H1 (cell line): ENCODE results near the gene PLA2G4A. TPM values are rescaled to one million over a fixed set of nuclear protein-coding genes. Genes with fewer than 3 reads are reported as not detected.

Source experiments
- CTCF ChIA-PET: fragments of 300-600 bp; sonication (Branson Sonifier 250); formaldehyde crosslinking; loops from one replicate; lab custom pipeline; 2021; ENCODE audit not compliant: partially characterized antibody; lab: Charles Lee
- POLR2A ChIA-PET: fragments of 300-600 bp; sonication (Branson Sonifier 250); formaldehyde crosslinking; loops from one replicate; lab custom pipeline; 2021; ENCODE audit warnings: inconsistent platforms; ENCODE audit not compliant: partially characterized antibody; lab: Charles Lee
- DNase-seq, 2 experiments: peaks; one replicate each; pipeline versions ENCODE4 v3.0.0 to v3.0.0-alpha.2; 2010 to 2022; ENCODE audit warnings: low spot score in 2 of 2, low read depth in 1 of 2, mixed read lengths in 1 of 2
- FAIRE-seq: peaks from 2 replicates; lab custom pipeline; 2011; peaks lifted over from hg19 to GRCh38; lab: Jason Lieb, UNC
- H2AFZ ChIP-seq: 2 replicates; pipeline ENCODE4 v1.8.1; 2012; ENCODE audit warnings: low read length, inconsistent platforms
- H2AK5ac ChIP-seq: 2 replicates; pipeline ENCODE4 v1.6.1; 2013; ENCODE audit warnings: low read depth, low read length
- H2BK120ac ChIP-seq: replicated peaks from 2 replicates; pipeline ENCODE3; 2013; ENCODE audit warnings: low read depth, low read length, inconsistent platforms
- H2BK12ac ChIP-seq: 2 replicates; pipeline ENCODE4 v1.6.1; 2013; ENCODE audit warnings: low read depth, low read length
- H2BK15ac ChIP-seq: 2 replicates; pipeline ENCODE4 v1.6.1; 2013; ENCODE audit warnings: low read length
- H2BK20ac ChIP-seq: 2 replicates; pipeline ENCODE4 v1.6.1; 2013; ENCODE audit warnings: low read length
- H2BK5ac ChIP-seq: 2 replicates; pipeline ENCODE4 v1.6.1; 2013; ENCODE audit warnings: low read depth, low read length
- H3K14ac ChIP-seq: 2 replicates; pipeline ENCODE4 v1.6.1; 2013; ENCODE audit warnings: inconsistent platforms; ENCODE audit not compliant: insufficient read length
- H3K18ac ChIP-seq: 2 replicates; pipeline ENCODE4 v1.6.1; 2013; ENCODE audit warnings: low read length; ENCODE audit errors: extremely low read depth
- H3K23ac ChIP-seq: 2 replicates; pipeline ENCODE4 v1.6.1; 2013; ENCODE audit warnings: inconsistent platforms; ENCODE audit not compliant: insufficient read length
- H3K23me2 ChIP-seq: 2 replicates; pipeline ENCODE4 v1.6.1; 2013; ENCODE audit warnings: low read depth, low read length
- H3K27ac ChIP-seq: 2 replicates; pipeline ENCODE4 v1.6.1; 2011; ENCODE audit warnings: low read depth, low read length, inconsistent platforms
- H3K27me3 ChIP-seq, 4 experiments: replicated peaks in 1 of 4; 1 replicate in 1 of 4; 2 replicates in 3 of 4; pipeline versions ENCODE4 v1.6.1 to v1.8.1; 2011 to 2013; ENCODE audit warnings: low read length in 3 of 4, mild to moderate bottlenecking in 3 of 4, inconsistent platforms in 2 of 4, mixed read lengths in 2 of 4, moderate library complexity in 1 of 4; ENCODE audit not compliant: control insufficient read depth in 3 of 4, insufficient read depth in 3 of 4; ENCODE audit errors: extremely low read depth in 1 of 4
- H3K36me3 ChIP-seq, 4 experiments: 2 replicates each; pipeline versions ENCODE4 v1.6.1 to v1.8.1; 2011 to 2013; ENCODE audit warnings: mild to moderate bottlenecking in 4 of 4, low read length in 3 of 4, moderate library complexity in 2 of 4, control low read depth in 1 of 4, inconsistent platforms in 1 of 4; ENCODE audit not compliant: insufficient read depth in 4 of 4, control insufficient read depth in 2 of 4
- H3K4ac ChIP-seq: replicated peaks from 2 replicates; pipeline ENCODE3; 2013; ENCODE audit warnings: low read length, low read depth, mixed read lengths, inconsistent platforms; ENCODE audit not compliant: insufficient read length
- H3K4me1 ChIP-seq, 4 experiments: replicated peaks in 1 of 4; 1 replicate in 1 of 4; 2 replicates in 3 of 4; pipeline versions ENCODE4 v1.6.1 to v1.8.1; 2011 to 2013; ENCODE audit warnings: low read length in 3 of 4, inconsistent platforms in 2 of 4, mixed read lengths in 1 of 4; ENCODE audit not compliant: insufficient read depth in 4 of 4, control insufficient read depth in 3 of 4
- H3K4me2 ChIP-seq, 2 experiments: 2 replicates each; pipeline versions ENCODE4 v1.6.1 to v1.8.1; 2011 to 2013; ENCODE audit warnings: low read depth in 2 of 2, low read length in 2 of 2, control low read depth in 1 of 2, inconsistent platforms in 1 of 2, mild to moderate bottlenecking in 1 of 2; ENCODE audit not compliant: insufficient read depth in 1 of 2
- H3K4me3 ChIP-seq, 4 experiments: fragments of 200-600, 300-600 bp in 1 of 4; sonication (generic), shearing (Covaris generic), sonication (Bioruptor Twin) in 1 of 4; 2 replicates each; pipeline versions ENCODE4 v1.5.1 to v1.8.1; 2011 to 2016; ENCODE audit warnings: low read length in 4 of 4, low read depth in 3 of 4, control low read depth in 2 of 4, inconsistent platforms in 2 of 4, mild to moderate bottlenecking in 2 of 4, mixed read lengths in 1 of 4, moderate library complexity in 1 of 4; ENCODE audit not compliant: insufficient read depth in 2 of 4; ENCODE audit errors: extremely low read depth in 1 of 4
- H3K56ac ChIP-seq: replicated peaks from 2 replicates; pipeline ENCODE3; 2013; ENCODE audit warnings: low read depth, mild to moderate bottlenecking, mixed read lengths, low read length, inconsistent platforms; ENCODE audit not compliant: insufficient read length
- H3K79me1 ChIP-seq: 2 replicates; pipeline ENCODE4 v1.6.1; 2013; ENCODE audit warnings: low read depth, low read length, control low read depth
- H3K79me2 ChIP-seq, 2 experiments: 2 replicates each; pipeline versions ENCODE4 v1.6.1 to v1.8.1; 2012 to 2013; ENCODE audit warnings: low read length in 2 of 2, mild to moderate bottlenecking in 2 of 2, inconsistent platforms in 1 of 2; ENCODE audit not compliant: insufficient read depth in 2 of 2, control insufficient read depth in 1 of 2
- H3K9ac ChIP-seq, 4 experiments: replicated peaks in 1 of 4; 1 replicate in 1 of 4; 2 replicates in 3 of 4; pipeline versions ENCODE4 v1.6.1 to v1.8.1; 2011 to 2013; ENCODE audit warnings: low read depth in 3 of 4, low read length in 3 of 4, control low read depth in 2 of 4, mild to moderate bottlenecking in 2 of 4, moderate library complexity in 2 of 4, inconsistent platforms in 1 of 4; ENCODE audit errors: extremely low read depth in 1 of 4
- H3K9me3 ChIP-seq, 2 experiments: 2 replicates each; pipeline versions ENCODE4 v1.6.1 to v1.8.1; 2012 to 2013; ENCODE audit warnings: mild to moderate bottlenecking in 2 of 2, moderate library complexity in 2 of 2, control low read depth in 1 of 2, inconsistent platforms in 1 of 2, low read depth in 1 of 2, low read length in 1 of 2, mixed read lengths in 1 of 2; ENCODE audit not compliant: insufficient read depth in 2 of 2
- H4K20me1 ChIP-seq, 2 experiments: replicated peaks in 1 of 2; 2 replicates each; pipeline versions ENCODE3 to v1.8.1; 2011 to 2013; ENCODE audit warnings: inconsistent platforms in 2 of 2, low read length in 2 of 2, mild to moderate bottlenecking in 1 of 2; ENCODE audit not compliant: insufficient read depth in 2 of 2, control insufficient read depth in 1 of 2
- H4K5ac ChIP-seq: 2 replicates; pipeline ENCODE4 v1.6.1; 2013; ENCODE audit warnings: low read length, low read depth, mixed read lengths, inconsistent platforms; ENCODE audit not compliant: insufficient read length
- H4K8ac ChIP-seq: 2 replicates; pipeline ENCODE4 v1.8.0; 2013; ENCODE audit warnings: mild to moderate bottlenecking, moderate library complexity, low read length, inconsistent platforms; ENCODE audit not compliant: insufficient read depth; ENCODE audit errors: extremely low read depth
- H4K91ac ChIP-seq: replicated peaks from 2 replicates; pipeline ENCODE3; 2013; ENCODE audit warnings: low read length, mixed read lengths, inconsistent platforms; ENCODE audit not compliant: insufficient read length
- CTBP2 ChIP-seq: IDR thresholded peaks from 2 replicates; pipeline ENCODE4 v1.7.0; 2011; ENCODE audit warnings: borderline replicate concordance, mild to moderate bottlenecking, moderate library complexity, mixed read lengths, low read length; ENCODE audit not compliant: insufficient read depth, insufficient read length
- SIX5 ChIP-seq: IDR thresholded peaks from 2 replicates; pipeline ENCODE4 v1.6.1; 2011; ENCODE audit warnings: mild to moderate bottlenecking, low read depth, low read length
- ZNF274 ChIP-seq: IDR thresholded peaks from 2 replicates; pipeline ENCODE4 v1.7.0; 2012; ENCODE audit warnings: low read length, borderline replicate concordance; ENCODE audit errors: extremely low read depth
- WGBS, 2 experiments: shearing (Covaris generic) in 1 of 2; methylation state at CpG; one replicate each; pipeline versions ENCODE4 v1.1.6 to v1.1.7; 2013 to 2015; ENCODE audit warnings: low lambda C conversion rate in 2 of 2, mixed read lengths in 2 of 2, inconsistent platforms in 1 of 2, low coverage in 1 of 2, missing lambda C conversion rate in 1 of 2; ENCODE audit not compliant: insufficient replicate concordance in 2 of 2, insufficient coverage in 1 of 2, insufficient read length in 1 of 2; ENCODE audit errors: extremely low coverage in 1 of 2, missing lambda C conversion rate in 1 of 2; 5-methylcytosine and 5-hydroxymethylcytosine counted together
- polyA plus RNA-seq, 7 experiments: library from polyadenylated mRNA; depleted of rRNA in 3 of 7; stranded (reverse) in 5 of 7; unstranded in 2 of 7; fragments of >200 nt in 5 of 7; fragments of 200-250 nt in 2 of 7; gene quantifications; 1 replicate in 5 of 7; 2 replicates in 1 of 7; 4 replicates in 1 of 7; pipeline versions ENCODE4 v1.2.1 to v1.2.3, GENCODE V29; 2011 to 2013; ENCODE audit warnings: missing spikeins in 2 of 7, mixed read lengths in 2 of 7
- total RNA-seq: library from RNA; stranded (reverse); fragmentation: NEBNext Ultra II Directional; extraction: Animal tissue kit (Norgen Biotek cat#: 25700); gene quantifications from 2 replicates; pipeline ENCODE4 v1.2.1, GENCODE V29; 2021

Gene PLA2G4A
- total and polyA plus RNA-seq, 2 of the 8 experiments (the other 6 are each of a cell fraction or from before 2014, with no cell fraction given), result 0.63 to 1.4 TPM

DNA sequence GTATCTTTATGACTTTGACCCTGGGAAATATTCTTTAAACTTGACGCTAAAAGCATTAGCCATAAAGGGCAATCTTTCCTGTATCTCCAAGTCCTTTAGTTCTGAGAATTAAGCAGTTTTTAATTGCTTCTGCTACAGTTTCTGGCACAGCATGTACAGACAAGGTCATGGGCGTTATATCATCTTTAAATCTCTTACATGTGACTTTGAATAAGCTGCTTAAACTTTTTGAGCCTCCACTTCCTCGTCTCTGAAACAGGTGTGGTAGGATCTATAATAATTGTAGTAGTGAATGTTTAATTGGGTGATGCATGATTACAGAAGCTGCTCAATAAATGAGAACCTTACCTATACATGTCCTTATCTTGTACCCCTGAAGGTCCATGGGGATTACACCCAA, 153.4 kb downstream of the PLA2G4A start:
- Histone ChIP-seq H4K91ac (no peak overlapping the region), H3K9ac (no peak overlapping the region), H4K8ac (no peak overlapping the region), H3K23ac (no peak overlapping the region), H3K18ac (no peak overlapping the region), H3K9me3 (no peaks in the 10 kb centered on the region; a peak in 1 of 4 replicates), H3K27ac (no peak overlapping the region), H3K4me2 (no peak overlapping the region), H3K23me2 (no peaks in the 10 kb centered on the region), H3K36me3 (no peaks in the 10 kb centered on the region), H3K79me2 (no peaks in the 10 kb centered on the region), H2BK15ac (no peak overlapping the region), H2BK5ac (no peak overlapping the region), H2BK120ac (no peak overlapping the region), H3K27me3 (peaks cover 0 to 1% (median 0%) of the 10 kb centered on the region in 4 experiments; a peak in 1 of 7 replicates), H4K5ac (no peak overlapping the region), H2AFZ (no peak overlapping the region), H3K14ac (no peak overlapping the region), H3K4ac (no peak overlapping the region), H3K79me1 (no peaks in the 10 kb centered on the region), H2AK5ac (no peak overlapping the region), H3K56ac (no peak overlapping the region), H3K4me3 (no peak overlapping the region), H2BK12ac (no peak overlapping the region), H2BK20ac (no peak overlapping the region), H4K20me1 (no peaks in the 10 kb centered on the region)
- POLR2A ChIA-PET, result no interaction called here
- FAIRE-seq (no peak), DNase-seq (no peak)
- WGBS, 2 experiments, result 83% methylated on average over 3 of the region's 3 CpGs; no CpG with 5 or more reads in 1 of the 2 experiments
- CTCF ChIA-PET, result interaction anchor here (0.8 to 3.1 kb wide), 3 partner anchors 65 to 378 kb away, joined by 3 to 11 read pairs (median 7); no protein-coding TSS in a partner anchor
- TF ChIP-seq ZNF274, result no peak
- TF ChIP-seq CTBP2, result no peak
- TF ChIP-seq SIX5, result no peak
- TF ChIP-seq, all 59 proteins: peak for 0
- 0 out of 7 replicates have a peak, but pooled peaks cover 0 to 6% (median 0%) of the 10 kb centered on the region in 4 experiments for H3K4me1 ChIP-seq
